Progenitor cell of endocrine pancreas (in vitro differentiated cells): ENCODE data around the gene WFS1. TPM values are rescaled to one million over a fixed set of nuclear protein-coding genes. Genes with fewer than 3 reads are reported as not detected.

ENCODE experiments used
- DNase-seq: peaks from one replicate; pipeline ENCODE4 v3.0.0; 2021; ENCODE audit warnings: low spot score; ENCODE audit not compliant: unreplicated experiment
- H3K27ac Mint-ChIP-seq: 2 replicates; pipeline ENCODE4 v1.8.0; 2021; ENCODE audit warnings: mild to moderate bottlenecking, moderate library complexity, mixed read lengths
- H3K27me3 Mint-ChIP-seq: 2 replicates; pipeline ENCODE4 v1.8.0; 2021; ENCODE audit warnings: mixed read lengths
- H3K36me3 Mint-ChIP-seq: 2 replicates; pipeline ENCODE4 v1.8.0; 2022; ENCODE audit warnings: mixed read lengths; ENCODE audit not compliant: insufficient read depth
- H3K4me1 Mint-ChIP-seq: 2 replicates; pipeline ENCODE4 v1.8.0; 2021; ENCODE audit warnings: low read depth, mixed read lengths
- H3K4me3 Mint-ChIP-seq: 2 replicates; pipeline ENCODE4 v1.8.0; 2021; ENCODE audit warnings: low read depth, mild to moderate bottlenecking, moderate library complexity, mixed read lengths
- H3K9me3 Mint-ChIP-seq: 2 replicates; pipeline ENCODE4 v1.8.0; 2021; ENCODE audit warnings: low read depth, mixed read lengths
- CTCF ChIP-seq: fragments of 200-600 bp; sonication (generic); IDR thresholded peaks from one replicate; pipeline ENCODE4 v1.5.0; 2021; ENCODE audit warnings: antibody characterized with exemption, mild to moderate bottlenecking; ENCODE audit not compliant: unreplicated experiment
- total RNA-seq: library from RNA; stranded (reverse); gene quantifications from 2 replicates; pipeline ENCODE4 v1.2.1, GENCODE V29; 2021

The WFS1 gene
- total RNA-seq, 1 donor from 2014 or later: 37.9 TPM

DNA sequence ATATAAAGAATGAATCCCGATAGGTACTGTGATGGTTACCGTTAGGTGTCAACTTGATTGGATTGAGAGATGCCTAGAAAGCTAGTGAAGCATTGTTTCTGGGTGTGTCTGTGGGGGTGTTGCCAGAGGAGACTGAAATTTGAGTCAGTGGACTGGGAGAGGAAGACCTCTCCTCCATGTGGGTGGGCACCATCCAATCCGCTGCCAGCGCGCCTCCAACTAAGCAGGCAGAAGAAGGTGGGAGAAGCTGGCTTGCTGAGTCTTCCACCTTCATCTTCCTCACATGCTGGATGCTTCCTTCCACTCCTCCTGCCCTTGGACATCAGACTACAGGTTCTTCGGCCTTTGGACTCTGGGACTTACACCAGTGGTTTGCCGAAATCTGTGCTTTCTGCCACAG is 40.1 kb downstream of the WFS1 start:
- Mint-ChIP-seq H3K27ac (no peak overlapping the region), H3K27me3 (peaks cover 14% of the 10 kb centered on the region), H3K36me3 (peaks cover 1% of the 10 kb centered on the region), H3K4me1 (peaks cover 10% of the 10 kb centered on the region), H3K9me3 (peaks cover 8% of the 10 kb centered on the region), H3K4me3 (peak overlapping the region; percentile 66)
- TF ChIP-seq CTCF: no peak
- no peak for DNase-seq

DNA sequence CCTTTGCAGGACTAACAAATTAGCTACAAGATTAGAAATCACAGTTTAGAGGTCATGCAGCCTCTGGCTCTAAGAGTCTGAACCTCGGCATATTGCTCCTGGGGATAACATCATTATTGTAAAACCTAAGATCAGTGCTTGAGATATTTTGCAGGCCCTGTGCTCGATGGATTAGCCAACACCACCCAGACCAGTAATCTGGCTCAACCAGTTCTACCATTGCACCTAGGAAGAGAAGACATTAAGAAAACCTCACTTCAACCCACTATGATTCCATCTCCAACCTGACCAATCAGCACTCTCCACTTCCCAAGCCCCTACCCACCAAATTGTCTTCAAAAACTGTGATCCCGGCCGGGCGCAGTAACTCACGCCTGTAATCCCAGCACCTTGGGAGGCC is 43.6 kb downstream of the WFS1 start:
- DNase-seq: no peak
- peaks cover 8% of the 10 kb centered on the region for H3K9me3 Mint-ChIP-seq
- peaks cover 1% of the 10 kb centered on the region for H3K36me3 Mint-ChIP-seq
- H3K27me3 Mint-ChIP-seq: peaks cover 20% of the 10 kb centered on the region
- H3K27ac Mint-ChIP-seq: no peak overlapping the region
- TF ChIP-seq CTCF: no peak
- peaks cover 3% of the 10 kb centered on the region for H3K4me1 Mint-ChIP-seq
- no peak overlapping the region for H3K4me3 Mint-ChIP-seq

DNA sequence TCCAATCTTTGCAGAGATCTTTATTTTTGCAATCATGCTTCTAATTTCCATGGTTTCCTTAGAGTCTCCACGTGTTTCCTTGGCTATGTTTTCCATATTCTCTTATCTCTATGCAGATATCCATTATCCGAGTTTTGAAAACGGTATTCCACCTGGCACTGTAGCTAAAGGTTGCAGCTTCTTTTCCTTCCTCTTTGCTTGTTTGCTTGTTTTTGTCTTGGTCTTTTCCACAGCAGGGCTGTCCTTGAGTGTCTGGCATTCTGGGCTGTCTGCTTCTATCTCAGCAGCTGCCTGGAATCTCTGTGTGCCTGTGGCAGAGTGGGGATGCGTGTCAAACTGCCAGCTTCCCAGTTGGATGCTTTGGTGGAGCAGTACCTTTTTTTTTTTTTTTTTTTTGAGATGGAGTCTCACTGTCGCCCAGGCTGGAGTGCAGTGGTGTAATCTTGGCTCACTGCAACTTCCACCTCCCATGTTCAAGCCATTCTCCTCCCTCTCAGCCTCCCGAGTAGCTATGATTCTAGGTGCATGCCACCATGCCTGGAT is 46.9 kb downstream of the WFS1 start:
- H3K27ac Mint-ChIP-seq: no peak overlapping the region
- H3K9me3 Mint-ChIP-seq: peaks cover 2% of the 10 kb centered on the region
- H3K4me3 Mint-ChIP-seq: no peak overlapping the region
- DNase-seq: no peak
- peaks cover 13% of the 10 kb centered on the region for H3K27me3 Mint-ChIP-seq
- peaks cover 3% of the 10 kb centered on the region for H3K4me1 Mint-ChIP-seq
- H3K36me3 Mint-ChIP-seq: no peaks in the 10 kb centered on the region
- no peak for TF ChIP-seq CTCF

- Mint-ChIP-seq H3K27me3 (peaks cover 13% of the 10 kb centered on the region), H3K36me3 (no peaks in the 10 kb centered on the region), H3K9me3 (peaks cover 2% of the 10 kb centered on the region), H3K4me3 (no peak overlapping the region), H3K4me1 (peaks cover 2% of the 10 kb centered on the region), H3K27ac (no peak overlapping the region)
- DNase-seq: no peak
- no peak for TF ChIP-seq CTCF
These were observed 48.6 kb downstream of the WFS1 start for GRCh38 chr4:6318206-6318605.

DNA sequence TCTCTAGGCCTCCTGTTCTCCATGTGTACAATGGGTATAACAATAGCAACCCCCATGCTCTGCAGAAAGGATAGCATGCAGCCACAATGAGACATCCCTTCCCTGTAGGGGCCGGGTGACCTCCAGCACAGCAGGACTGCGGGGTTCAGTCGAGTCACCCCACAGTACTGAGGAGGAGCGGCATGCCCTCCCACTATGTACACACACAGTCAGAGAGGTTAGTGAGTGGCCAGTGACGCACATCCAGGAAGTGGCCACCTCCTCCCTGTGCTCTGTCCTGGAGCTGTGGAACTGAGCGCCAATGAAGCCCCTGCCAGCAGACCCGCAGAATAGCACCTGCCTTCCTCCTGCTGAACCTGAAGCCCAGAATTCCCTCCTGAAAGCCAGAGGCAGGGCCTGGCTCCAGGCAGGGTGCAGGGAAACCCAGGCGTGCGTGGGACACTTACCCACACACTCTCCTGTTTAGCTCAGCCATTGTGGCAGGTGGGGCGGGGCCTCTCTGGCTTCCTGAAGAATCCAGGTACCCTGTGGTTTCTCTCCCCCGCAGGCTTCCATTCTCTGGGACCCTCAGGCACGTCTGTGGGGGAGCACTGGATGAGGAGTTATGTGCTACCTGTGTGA is 50.0 kb downstream of the WFS1 start:
- TF ChIP-seq CTCF: no peak
- Mint-ChIP-seq H3K4me1 (no peaks in the 10 kb centered on the region), H3K27ac (no peak overlapping the region), H3K36me3 (no peaks in the 10 kb centered on the region), H3K9me3 (peaks cover 2% of the 10 kb centered on the region), H3K27me3 (peaks cover 15% of the 10 kb centered on the region), H3K4me3 (no peak overlapping the region)
- DNase-seq: no peak
